Measurements from ENCODE around the gene FKBP4. TPM values are rescaled to one million over a fixed set of nuclear protein-coding genes. Genes with fewer than 3 reads are reported as not detected.
A peak's percentile ranks its signal among the peaks of the same experiment; 100 is the strongest.

FKBP4 gene
- total RNA-seq, 1 donor = 20.9 TPM

GRCh38 chr12:2833810-2834209, 39.0 kb downstream of the FKBP4 start:
- no peak for TF ChIP-seq CTCF (IDR thresholded peaks at IDR 0.05; ENCODE audit: insufficient read depth, low read length)
- no peak for DNase-seq (ENCODE audit: low read depth)
- no peak overlapping the region for H3K4me3 ChIP-seq (ENCODE audit: low read depth, low read length)

- peak; percentile 29 for TF ChIP-seq CTCF (IDR thresholded peaks at IDR 0.05; ENCODE audit: insufficient read depth, low read length)
- H3K4me3 ChIP-seq (ENCODE audit: low read depth, low read length) = no peak within 1 kb of the TSS
- peak; percentile 65 for DNase-seq (ENCODE audit: low read depth)
Measured at GRCh38 chr12:2834581-2835491, 40.1 kb downstream of the FKBP4 start, which contains the start of gene NRIP2. Gene NRIP2, minus strand, starts transcription at chr12:2835035. Its CDS starts 52 bp downstream, at chr12:2834983.

- no peak overlapping the region for H3K4me3 ChIP-seq (ENCODE audit: low read depth, low read length)
- TF ChIP-seq CTCF (IDR thresholded peaks at IDR 0.05; ENCODE audit: insufficient read depth, low read length) = no peak
- DNase-seq (ENCODE audit: low read depth) = no peak
Measured at GRCh38 chr12:2835691-2836403, 41.1 kb downstream of the FKBP4 start.

- no peak overlapping the region for H3K4me3 ChIP-seq (ENCODE audit: low read depth, low read length)
- TF ChIP-seq CTCF (IDR thresholded peaks at IDR 0.05; ENCODE audit: insufficient read depth, low read length) = no peak
- DNase-seq (ENCODE audit: low read depth) = no peak
Measured at GRCh38 chr12:2836574-2836973, 41.8 kb downstream of the FKBP4 start.

- DNase-seq (ENCODE audit: low read depth) = no peak
Measured at GRCh38 chr12:2841056-2841650, 46.4 kb downstream of the FKBP4 start.

More at GRCh38 chr12:2841056-2841650, 46.4 kb downstream of the FKBP4 start:
- H3K4me3 ChIP-seq (ENCODE audit: low read depth, low read length) = no peak overlapping the region
- no peak for TF ChIP-seq CTCF (IDR thresholded peaks at IDR 0.05; ENCODE audit: insufficient read depth, low read length)
